ENCODE data around the gene CREB3L2. TPM values are rescaled to one million over a fixed set of nuclear protein-coding genes. Genes with fewer than 3 reads are reported as not detected.

Gene CREB3L2
- total and polyA plus RNA-seq, 7 donors, result 2.2 to 14.7 (median 6.7) TPM

- 98 to 100% (median 100%) methylated on average over 1 of the region's 1 CpG for WGBS, 3 donors
- intact Hi-C loops (cut with DNase I), result no loop called here
- H3K9me3 ChIP-seq, result peaks cover 6% of the 10 kb centered on the region
- DNase-seq (no peak), ATAC-seq (no peak)
- peaks cover 0 to 2% of the 10 kb centered on the region in 2 donors for H3K36me3 ChIP-seq (ENCODE audit: insufficient read depth in 1 of 2, low read depth in 1 of 2)
- TF ChIP-seq CTCF (IDR thresholded peaks at IDR 0.05), result no peak
- no peaks in the 10 kb centered on the region for H3K27me3 ChIP-seq (ENCODE audit: insufficient read depth in 3 of 3, low read length in 2 of 3)
- H3K27ac ChIP-seq, result peak overlapping the region; percentile 88
- H3K4me1 ChIP-seq, result peaks cover 11% of the 10 kb centered on the region
- no peak overlapping the region for H3K4me3 ChIP-seq
These were observed 131.8 kb downstream of the CREB3L2 start for GRCh38 chr7:137870078-137870477.

- ATAC-seq, result no peak
- DNase-seq, result no peak
- no peak for TF ChIP-seq CTCF (IDR thresholded peaks at IDR 0.05)
These were observed 132.6 kb downstream of the CREB3L2 start for GRCh38 chr7:137869260-137869659.

GRCh38 chr7:137867289-137867688 lies 134.6 kb downstream of the CREB3L2 start:
- Histone ChIP-seq H3K27me3 (ENCODE audit: insufficient read depth in 3 of 3, low read length in 2 of 3) (no peaks in the 10 kb centered on the region), H3K36me3 (ENCODE audit: insufficient read depth in 1 of 2, low read depth in 1 of 2) (peaks cover 0 to 9% of the 10 kb centered on the region in 2 donors), H3K4me3 (no peak overlapping the region), H3K27ac (peak overlapping the region; percentile 47), H3K9me3 (peaks cover 6% of the 10 kb centered on the region), H3K4me1 (peaks cover 8% of the 10 kb centered on the region)
- no peak for TF ChIP-seq CTCF (IDR thresholded peaks at IDR 0.05)
- peak in 3 of 4 donors; percentile 16 to 56 (median 55) for ATAC-seq
- 24 to 43% (median 32%) methylated on average over 3 of the region's 3 CpGs for WGBS, 3 donors
- DNase-seq, result no peak
- intact Hi-C loops (cut with DNase I), result loop anchor here (2.0 to 5.0 kb wide), 2 partner anchors 32 to 35 kb away; no protein-coding TSS in a partner anchor

More at GRCh38 chr7:137869260-137869659, 132.6 kb downstream of the CREB3L2 start:
- H3K4me1 ChIP-seq, result peaks cover 8% of the 10 kb centered on the region
- WGBS, 3 donors, result 95 to 98% (median 96%) methylated on average over 3 of the region's 3 CpGs
- H3K27ac ChIP-seq, result peak overlapping the region; percentile 88
- no peak overlapping the region for H3K4me3 ChIP-seq
- H3K9me3 ChIP-seq, result peaks cover 6% of the 10 kb centered on the region
- intact Hi-C loops (cut with DNase I), result loop anchor here in 1 of 2 donors (5.0 kb wide), 1 partner anchor 33 kb away; no protein-coding TSS in a partner anchor
- H3K36me3 ChIP-seq (ENCODE audit: insufficient read depth in 1 of 2, low read depth in 1 of 2), result peaks cover 0 to 8% of the 10 kb centered on the region in 2 donors
- H3K27me3 ChIP-seq (ENCODE audit: insufficient read depth in 3 of 3, low read length in 2 of 3), result no peaks in the 10 kb centered on the region

DNA sequence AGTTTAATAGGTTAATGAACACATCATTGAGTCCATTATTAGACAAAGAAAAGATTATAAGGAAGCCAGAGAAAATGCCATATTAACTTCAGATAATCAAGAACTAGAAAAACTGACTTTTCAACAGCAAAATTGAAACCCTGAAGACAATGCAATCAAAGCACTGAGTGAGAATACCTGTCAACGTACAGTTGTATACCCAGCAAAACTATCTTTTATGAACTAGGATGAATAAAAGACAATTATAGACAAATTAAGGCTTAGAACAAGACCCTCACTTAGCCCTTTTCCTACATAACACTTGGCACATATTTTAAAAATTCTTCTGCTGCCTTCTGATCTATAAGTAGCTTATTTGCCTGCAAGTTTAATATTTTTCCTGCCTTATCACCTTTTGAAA lies 136.1 kb downstream of the CREB3L2 start:
- intact Hi-C loops (cut with DNase I), result loop anchor here (2.0 to 5.0 kb wide), 2 partner anchors 33 to 37 kb away; no protein-coding TSS in a partner anchor
- TF ChIP-seq CTCF (IDR thresholded peaks at IDR 0.05), result no peak
- peaks cover 2% of the 10 kb centered on the region for H3K4me1 ChIP-seq
- ATAC-seq (no peak), DNase-seq (no peak)
- H3K4me3 ChIP-seq, result no peak overlapping the region
- peaks cover 6% of the 10 kb centered on the region for H3K9me3 ChIP-seq
- no peak overlapping the region for H3K27ac ChIP-seq
- WGBS, 3 donors, result 95 to 100% (median 99%) methylated on average over 1 of the region's 1 CpG
- H3K27me3 ChIP-seq (ENCODE audit: insufficient read depth in 3 of 3, low read length in 2 of 3), result no peaks in the 10 kb centered on the region
- H3K36me3 ChIP-seq (ENCODE audit: insufficient read depth in 1 of 2, low read depth in 1 of 2), result peaks cover 0 to 13% of the 10 kb centered on the region in 2 donors

GRCh38 chr7:137862964-137863363 lies 138.9 kb downstream of the CREB3L2 start:
- DNase-seq (no peak), ATAC-seq (no peak)
- Histone ChIP-seq H3K9me3 (peaks cover 6% of the 10 kb centered on the region), H3K4me3 (no peak overlapping the region), H3K36me3 (ENCODE audit: insufficient read depth in 1 of 2, low read depth in 1 of 2) (peaks cover 0 to 13% of the 10 kb centered on the region in 2 donors), H3K27ac (no peak overlapping the region), H3K4me1 (no peaks in the 10 kb centered on the region), H3K27me3 (ENCODE audit: insufficient read depth in 3 of 3, low read length in 2 of 3) (no peaks in the 10 kb centered on the region)
- no peak for TF ChIP-seq CTCF (IDR thresholded peaks at IDR 0.05)
- 91 to 95% (median 93%) methylated on average over 2 of the region's 2 CpGs for WGBS, 3 donors
- intact Hi-C loops (cut with DNase I), result no loop called here

Measured in psoas muscle (tissue), 8 donors.